PC-3 (cell line): ENCODE results near the gene KYAT1. TPM values are rescaled to one million over a fixed set of nuclear protein-coding genes. Genes with fewer than 3 reads are reported as not detected.

ENCODE experiments used
- ATAC-seq: fragments of 200-7000 bp; cut with Tn5 transposase; 2 replicates; pipeline ENCODE4 v1.9.1; 2020; ENCODE audit warnings: mild to moderate bottlenecking, moderate library complexity
- BruUV-seq: library from RNA; stranded (reverse); fragments of 400-500 nt; replicated peaks from 2 replicates; lab custom pipeline; 2021; lab: Mats Ljungman, UMichigan
- CTCF ChIA-PET: fragments of 300-600 bp; sonication (Branson Sonifier 250); formaldehyde crosslinking; loops from one replicate; lab custom pipeline; 2022; ENCODE audit warnings: antibody characterized with exemption; lab: Charles Lee
- POLR2A ChIA-PET: fragments of 300-600 bp; sonication (Branson Sonifier 250); formaldehyde crosslinking; loops from one replicate; lab custom pipeline; 2022; ENCODE audit warnings: antibody characterized with exemption; ENCODE audit not compliant: unreplicated experiment; lab: Charles Lee
- DNase-seq: peaks from one replicate; pipeline ENCODE4 v3.0.0-alpha.2; 2015
- H2AFZ ChIP-seq: fragments of 300-600 bp; sonication (generic); 2 replicates; pipeline ENCODE4 v1.6.0; 2016; ENCODE audit warnings: antibody characterized with exemption, low read length
- H3F3A ChIP-seq: fragments of 300-600 bp; sonication (generic); one replicate; pipeline ENCODE4 v1.6.0; 2017; ENCODE audit warnings: antibody characterized with exemption, low read length, control low read depth, mild to moderate bottlenecking; ENCODE audit not compliant: unreplicated experiment
- H3K27ac ChIP-seq: fragments of 300-600 bp; sonication (generic); 2 replicates; pipeline ENCODE4 v1.5.1; 2016; ENCODE audit warnings: mild to moderate bottlenecking, low read length
- H3K27me3 ChIP-seq: fragments of 300-600 bp; sonication (generic); 2 replicates; pipeline ENCODE4 v1.6.1; 2016; ENCODE audit warnings: low read length, mixed read lengths
- H3K36me3 ChIP-seq: fragments of 300-600 bp; sonication (generic); 2 replicates; pipeline ENCODE4 v1.6.1; 2016; ENCODE audit warnings: low read depth, mixed run types, low read length, mixed read lengths
- H3K4me1 ChIP-seq: fragments of 300-600 bp; sonication (generic); 2 replicates; pipeline ENCODE4 v1.5.1; 2016; ENCODE audit warnings: low read length; ENCODE audit not compliant: insufficient read depth
- H3K4me2 ChIP-seq: fragments of 300-600 bp; sonication (generic); 2 replicates; pipeline ENCODE4 v1.6.0; 2016; ENCODE audit warnings: low read length
- H3K4me3 ChIP-seq: fragments of 300-600 bp; sonication (generic); 2 replicates; pipeline ENCODE4 v1.5.1; 2016; ENCODE audit warnings: mild to moderate bottlenecking, low read length, mixed read lengths
- H3K79me2 ChIP-seq: fragments of 300-600 bp; sonication (generic); 2 replicates; pipeline ENCODE4 v1.6.1; 2017; ENCODE audit warnings: low read length, mixed read lengths
- H3K9ac ChIP-seq: fragments of 300-600 bp; sonication (generic); 2 replicates; pipeline ENCODE4 v1.6.0; 2016; ENCODE audit warnings: mild to moderate bottlenecking, low read length
- H3K9me2 ChIP-seq: fragments of 300-600 bp; sonication (generic); replicated peaks from 2 replicates; pipeline ENCODE4 v1.6.1; 2016; ENCODE audit warnings: mixed run types, low read length, mixed read lengths
- H3K9me3 ChIP-seq: fragments of 300-600 bp; sonication (generic); 2 replicates; pipeline ENCODE4 v1.6.1; 2016; ENCODE audit warnings: low read length, mixed read lengths
- H4K20me1 ChIP-seq: fragments of 300-600 bp; sonication (generic); 2 replicates; pipeline ENCODE4 v1.6.1; 2016; ENCODE audit warnings: low read length, mixed read lengths
- EZH2 ChIP-seq: fragments of 300-600 bp; sonication (generic); IDR thresholded peaks from one replicate; pipeline ENCODE4 v1.6.1; 2017; ENCODE audit warnings: antibody characterized with exemption, mild to moderate bottlenecking, low read length; ENCODE audit not compliant: unreplicated experiment
- EZH2phosphoT487 ChIP-seq: fragments of 300-600 bp; sonication (generic); IDR thresholded peaks from 2 replicates; pipeline ENCODE4 v1.6.1; 2018; ENCODE audit warnings: mild to moderate bottlenecking, antibody characterized with exemption, low read length, borderline replicate concordance
- intact Hi-C: fragments of 100-400 bp; cut with micrococcal nuclease; formaldehyde crosslinking; loops from 2 replicates; pipeline ENCODE4 v1.9.0; 2023
- total RNA-seq: library from RNA; depleted of rRNA; stranded (reverse); fragments of >200 nt; gene quantifications from 2 replicates; pipeline ENCODE4 v1.2.3, GENCODE V29; 2014
- TF ChIP-seq, protein P1 (sequence below): fragments of 300-600 bp; sonication (generic); conservative IDR thresholded peaks from 2 replicates; pipeline ENCODE4 v1.5.1; 2017; ENCODE audit warnings: antibody characterized with exemption, low read depth, mild to moderate bottlenecking, low read length

Gene KYAT1
- total RNA-seq, 1 experiment from 2014 or later = 7.4 TPM

DNA sequence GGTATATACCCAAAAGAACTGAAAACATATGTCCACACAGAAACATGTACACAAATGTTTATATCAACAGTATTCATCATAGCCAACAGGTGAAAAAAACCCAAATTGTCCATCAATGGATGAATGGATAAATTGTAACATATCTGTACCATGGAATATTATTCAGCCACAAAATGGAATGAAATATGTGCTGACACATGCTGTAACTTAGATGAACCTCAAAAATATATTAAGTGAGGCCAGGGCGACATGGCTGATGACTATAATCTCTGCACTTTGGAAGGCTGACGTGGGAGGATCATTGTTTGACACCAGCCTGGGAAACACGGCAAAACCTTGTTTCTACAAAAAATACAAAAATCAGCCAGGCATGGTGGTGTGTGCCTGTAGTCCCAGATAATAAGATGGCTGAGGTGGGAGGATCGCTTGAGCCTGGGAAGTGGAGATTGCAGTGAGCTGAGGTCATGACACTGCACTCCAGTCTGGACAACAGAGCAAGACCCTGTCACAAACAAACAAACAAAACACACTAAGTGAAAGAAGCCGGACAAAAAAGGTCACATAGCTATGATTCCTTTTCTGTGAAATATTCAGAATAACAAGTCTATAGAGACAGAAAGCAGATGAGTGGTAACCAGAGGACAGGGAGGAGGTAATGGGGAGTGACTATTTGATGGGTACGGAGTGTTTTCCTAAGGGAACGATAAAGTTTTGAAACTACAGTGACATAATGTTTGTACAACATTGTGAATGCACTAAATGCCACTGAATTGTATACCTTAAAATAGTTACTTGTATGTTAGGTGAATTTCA, 11.4 kb downstream of the KYAT1 start:
- Histone ChIP-seq H3K27me3 (no peaks in the 10 kb centered on the region), H3K9me2 (no peaks in the 10 kb centered on the region), H3F3A (no peaks in the 10 kb centered on the region), H3K4me3 (no peak overlapping the region), H2AFZ (no peak overlapping the region), H3K9me3 (no peaks in the 10 kb centered on the region), H3K79me2 (no peaks in the 10 kb centered on the region), H3K4me2 (no peak overlapping the region), H3K9ac (no peak overlapping the region), H3K4me1 (peaks cover 3% of the 10 kb centered on the region; the same call in 1 of the 2 replicates), H4K20me1 (no peaks in the 10 kb centered on the region), H3K27ac (no peak overlapping the region), H3K36me3 (no peaks in the 10 kb centered on the region)
- no peak for TF ChIP-seq EZH2phosphoT487
- TF ChIP-seq, protein P1, sequence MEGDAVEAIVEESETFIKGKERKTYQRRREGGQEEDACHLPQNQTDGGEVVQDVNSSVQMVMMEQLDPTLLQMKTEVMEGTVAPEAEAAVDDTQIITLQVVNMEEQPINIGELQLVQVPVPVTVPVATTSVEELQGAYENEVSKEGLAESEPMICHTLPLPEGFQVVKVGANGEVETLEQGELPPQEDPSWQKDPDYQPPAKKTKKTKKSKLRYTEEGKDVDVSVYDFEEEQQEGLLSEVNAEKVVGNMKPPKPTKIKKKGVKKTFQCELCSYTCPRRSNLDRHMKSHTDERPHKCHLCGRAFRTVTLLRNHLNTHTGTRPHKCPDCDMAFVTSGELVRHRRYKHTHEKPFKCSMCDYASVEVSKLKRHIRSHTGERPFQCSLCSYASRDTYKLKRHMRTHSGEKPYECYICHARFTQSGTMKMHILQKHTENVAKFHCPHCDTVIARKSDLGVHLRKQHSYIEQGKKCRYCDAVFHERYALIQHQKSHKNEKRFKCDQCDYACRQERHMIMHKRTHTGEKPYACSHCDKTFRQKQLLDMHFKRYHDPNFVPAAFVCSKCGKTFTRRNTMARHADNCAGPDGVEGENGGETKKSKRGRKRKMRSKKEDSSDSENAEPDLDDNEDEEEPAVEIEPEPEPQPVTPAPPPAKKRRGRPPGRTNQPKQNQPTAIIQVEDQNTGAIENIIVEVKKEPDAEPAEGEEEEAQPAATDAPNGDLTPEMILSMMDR = no peak
- no peak for TF ChIP-seq EZH2
- intact Hi-C loops = no loop called here
- CTCF ChIA-PET = no interaction called here
- DNase-seq = no peak
- POLR2A ChIA-PET = no interaction called here
- ATAC-seq = no peak
- BruUV-seq = no TSS peak

DNA sequence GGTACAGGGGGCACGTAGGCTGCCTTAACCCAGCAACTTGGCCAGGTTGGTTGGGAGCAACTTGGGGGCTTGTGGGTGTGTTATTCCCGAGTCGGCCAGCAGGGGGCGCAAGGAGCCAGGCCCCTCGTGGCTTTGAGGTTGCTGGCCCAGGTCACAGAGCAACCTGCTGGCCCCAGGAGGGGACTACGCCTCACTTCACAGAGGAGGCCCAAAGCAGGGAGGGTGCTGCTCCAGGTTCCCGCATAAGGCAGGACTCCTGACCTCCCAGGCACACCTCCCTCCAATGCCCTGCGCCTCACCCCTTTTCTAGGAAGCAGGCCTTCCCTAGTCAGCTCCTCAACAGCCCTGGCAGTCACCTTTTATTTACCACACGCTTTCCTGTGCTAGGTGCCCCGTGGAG, 18.1 kb downstream of the KYAT1 start:
- ChIA-PET POLR2A (interaction anchor here (0.5 kb wide), 1 partner anchor 12 kb away, joined by 3 read pairs; no protein-coding TSS in a partner anchor), CTCF (interaction anchor here (0.6 kb wide), 1 partner anchor 266 kb away, joined by 3 read pairs; no protein-coding TSS in a partner anchor)
- Histone ChIP-seq H3K9me3 (no peaks in the 10 kb centered on the region), H3K79me2 (no peaks in the 10 kb centered on the region), H3K9ac (no peak overlapping the region), H2AFZ (0 out of 2 replicates have a peak overlapping the region, but pooled peaks have one; percentile 37), H3K4me1 (no peaks in the 10 kb centered on the region), H3K4me2 (no peak overlapping the region), H3K27ac (no peak overlapping the region), H4K20me1 (no peaks in the 10 kb centered on the region), H3K4me3 (no peak overlapping the region), H3K27me3 (no peaks in the 10 kb centered on the region), H3K9me2 (no peaks in the 10 kb centered on the region), H3F3A (no peaks in the 10 kb centered on the region), H3K36me3 (no peaks in the 10 kb centered on the region)
- DNase-seq (peak; percentile 67), ATAC-seq (peak; percentile 80)
- TF ChIP-seq EZH2phosphoT487 (no peak), EZH2 (no peak)
- TF ChIP-seq, protein P1 = peak; percentile 75
- intact Hi-C loops = loop anchor here (1.0 kb wide), 1 partner anchor 65 kb away; no protein-coding TSS in a partner anchor
- BruUV-seq = no TSS peak
